Measurements from ENCODE around the gene ASH1L.

DNA sequence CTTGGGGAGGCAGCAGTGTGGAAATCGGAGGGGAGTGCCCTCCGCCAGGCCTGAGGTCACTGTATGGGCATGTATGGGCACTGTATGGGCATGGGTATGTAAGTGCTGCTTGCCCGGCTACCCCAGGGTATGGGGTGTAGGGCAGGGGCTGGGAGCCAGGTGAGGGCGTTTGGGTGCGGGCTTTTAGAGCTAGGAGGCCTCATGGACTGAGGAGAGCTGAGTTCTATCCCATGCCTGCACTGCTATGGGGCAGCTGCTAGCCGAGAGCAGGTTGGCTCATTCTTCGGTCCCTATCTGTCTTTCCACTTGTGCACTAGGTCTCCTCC, 266.7 kb downstream of the ASH1L start:
- TF ChIP-seq EZH2 (IDR thresholded peaks at IDR 0.05; ENCODE audit: borderline replicate concordance, low read depth, low read length, severe bottlenecking), result no peak
- TF ChIP-seq, protein P1, sequence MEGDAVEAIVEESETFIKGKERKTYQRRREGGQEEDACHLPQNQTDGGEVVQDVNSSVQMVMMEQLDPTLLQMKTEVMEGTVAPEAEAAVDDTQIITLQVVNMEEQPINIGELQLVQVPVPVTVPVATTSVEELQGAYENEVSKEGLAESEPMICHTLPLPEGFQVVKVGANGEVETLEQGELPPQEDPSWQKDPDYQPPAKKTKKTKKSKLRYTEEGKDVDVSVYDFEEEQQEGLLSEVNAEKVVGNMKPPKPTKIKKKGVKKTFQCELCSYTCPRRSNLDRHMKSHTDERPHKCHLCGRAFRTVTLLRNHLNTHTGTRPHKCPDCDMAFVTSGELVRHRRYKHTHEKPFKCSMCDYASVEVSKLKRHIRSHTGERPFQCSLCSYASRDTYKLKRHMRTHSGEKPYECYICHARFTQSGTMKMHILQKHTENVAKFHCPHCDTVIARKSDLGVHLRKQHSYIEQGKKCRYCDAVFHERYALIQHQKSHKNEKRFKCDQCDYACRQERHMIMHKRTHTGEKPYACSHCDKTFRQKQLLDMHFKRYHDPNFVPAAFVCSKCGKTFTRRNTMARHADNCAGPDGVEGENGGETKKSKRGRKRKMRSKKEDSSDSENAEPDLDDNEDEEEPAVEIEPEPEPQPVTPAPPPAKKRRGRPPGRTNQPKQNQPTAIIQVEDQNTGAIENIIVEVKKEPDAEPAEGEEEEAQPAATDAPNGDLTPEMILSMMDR (IDR thresholded peaks at IDR 0.05; ENCODE audit: extremely low read depth in 1 of 2, insufficient read depth in 1 of 2, low read depth in 1 of 2, low read length in 2 of 2), result no peak
- no peak for TF ChIP-seq POLR2AphosphoS5 (IDR thresholded peaks at IDR 0.05; ENCODE audit: insufficient read depth, low read depth, low read length)
- TF ChIP-seq, protein P2, sequence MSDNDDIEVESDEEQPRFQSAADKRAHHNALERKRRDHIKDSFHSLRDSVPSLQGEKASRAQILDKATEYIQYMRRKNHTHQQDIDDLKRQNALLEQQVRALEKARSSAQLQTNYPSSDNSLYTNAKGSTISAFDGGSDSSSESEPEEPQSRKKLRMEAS (IDR thresholded peaks at IDR 0.05; ENCODE audit: insufficient read depth, insufficient read length), result no peak
- TF ChIP-seq MYC (IDR thresholded peaks at IDR 0.05; ENCODE audit: low read depth, low read length), result no peak
- TF ChIP-seq GATA2 (IDR thresholded peaks at IDR 0.05; ENCODE audit: insufficient read depth, insufficient read length, low read depth, low read length), result no peak
- no peak for TF ChIP-seq POLR2A (IDR thresholded peaks at IDR 0.05; ENCODE audit: low read depth, low read length)
- no peak for TF ChIP-seq FOS (IDR thresholded peaks at IDR 0.05; ENCODE audit: borderline replicate concordance, insufficient read depth, low read length)

Data from endothelial cell of umbilical vein (primary cell).